ENCODE data around the gene PDCD4. TPM values are rescaled to one million over a fixed set of nuclear protein-coding genes. Genes with fewer than 3 reads are reported as not detected.

PDCD4 gene
- total RNA-seq, 2 experiments from 2014 or later, result 59.0 to 116 TPM

- H2AFZ ChIP-seq (ENCODE audit: low read length), result peak overlapping the region; percentile 59; the same call in 1 of the 2 replicates
- no TSS peak for BruUV-seq (replicated peaks)
- intact Hi-C loops (cut with micrococcal nuclease; ENCODE audit: unreplicated experiment), result loop anchor here (2.0 kb wide), 1 partner anchor 51 kb away; the partner anchor contains the start of genes BBIP1 and SHOC2
- ChIA-PET POLR2A (interaction anchor here (0.5 to 5.3 kb wide), 16 partner anchors 10 to 657 kb away, joined by 3 to 75 read pairs (median 6); no protein-coding TSS in a partner anchor), CTCF (ENCODE audit: unreplicated experiment) (interaction anchor here (0.8 to 2.3 kb wide), 4 partner anchors 9 to 64 kb away, joined by 3 to 10 read pairs (median 3); no protein-coding TSS in a partner anchor)
- H3K9me2 ChIP-seq (ENCODE audit: insufficient read depth, low read length), result no peaks in the 10 kb centered on the region
- H3K36me3 ChIP-seq (ENCODE audit: insufficient read depth, low read length), result no peaks in the 10 kb centered on the region
- no peaks in the 10 kb centered on the region for H4K20me1 ChIP-seq (ENCODE audit: insufficient read depth, low read length)
- peak overlapping the region; percentile 92 for H3K27ac ChIP-seq (ENCODE audit: low read depth, low read length, poor library complexity, severe bottlenecking)
- peak overlapping the region; percentile 92 for H3K4me2 ChIP-seq (ENCODE audit: low read length)
- H3K4me1 ChIP-seq (ENCODE audit: insufficient read depth, low read length, poor library complexity, severe bottlenecking), result peaks cover 86% of the 10 kb centered on the region
- no peaks in the 10 kb centered on the region for H3K9me3 ChIP-seq (ENCODE audit: low read length)
- no peak for DNase-seq (ENCODE audit: low spot score)
- no peak for TF ChIP-seq EZH2phosphoT487 (IDR thresholded peaks at IDR 0.05; ENCODE audit: borderline replicate concordance, low read depth, low read length)
- TF ChIP-seq CTCF (conservative IDR thresholded peaks at IDR 0.05; ENCODE audit: low read length), result no peak; the same call in 1 of the 2 replicates
- peaks cover 11% of the 10 kb centered on the region; the same call in 1 of the 2 replicates for H3K79me2 ChIP-seq (ENCODE audit: insufficient read depth, low read depth, low read length)
- peak overlapping the region; percentile 49 for H3K4me3 ChIP-seq (ENCODE audit: low read depth, low read length, poor library complexity, severe bottlenecking)
These were observed 3.8 kb upstream of the PDCD4 start for GRCh38 chr10:110867807-110868465.

- Histone ChIP-seq H3K79me2 (ENCODE audit: insufficient read depth, low read depth, low read length) (peaks cover 22% of the 10 kb centered on the region), H2AFZ (ENCODE audit: low read length) (peak overlapping the region; percentile 59; the same call in 1 of the 2 replicates), H3K9me3 (ENCODE audit: low read length) (no peaks in the 10 kb centered on the region), H3K4me2 (ENCODE audit: low read length) (peak overlapping the region; percentile 92), H4K20me1 (ENCODE audit: insufficient read depth, low read length) (no peaks in the 10 kb centered on the region), H3K9me2 (ENCODE audit: insufficient read depth, low read length) (no peaks in the 10 kb centered on the region), H3K27ac (ENCODE audit: low read depth, low read length, poor library complexity, severe bottlenecking) (peak overlapping the region; percentile 92), H3K4me3 (ENCODE audit: low read depth, low read length, poor library complexity, severe bottlenecking) (peak overlapping the region; percentile 49), H3K4me1 (ENCODE audit: insufficient read depth, low read length, poor library complexity, severe bottlenecking) (peaks cover 75% of the 10 kb centered on the region), H3K36me3 (ENCODE audit: insufficient read depth, low read length) (no peaks in the 10 kb centered on the region)
- no peak for TF ChIP-seq EZH2phosphoT487 (IDR thresholded peaks at IDR 0.05; ENCODE audit: borderline replicate concordance, low read depth, low read length)
- TF ChIP-seq CTCF (conservative IDR thresholded peaks at IDR 0.05; ENCODE audit: low read length), result no peak
- peak; percentile 78 for DNase-seq (ENCODE audit: low spot score)
- CTCF ChIA-PET (ENCODE audit: unreplicated experiment), result interaction anchor here (1.6 to 2.3 kb wide), 2 partner anchors 10 to 25 kb away, joined by 3 to 10 read pairs; no protein-coding TSS in a partner anchor
- POLR2A ChIA-PET, result interaction anchor here (1.0 to 5.3 kb wide), 6 partner anchors 8 to 52 kb away, joined by 4 to 75 read pairs (median 9); no protein-coding TSS in a partner anchor
- BruUV-seq (replicated peaks), result no TSS peak
- intact Hi-C loops (cut with micrococcal nuclease; ENCODE audit: unreplicated experiment), result no loop called here
These were observed 2.7 kb upstream of the PDCD4 start for GRCh38 chr10:110868981-110869380.
